Caco-2 (cell line): ENCODE data around the gene ASB16. TPM values are rescaled to one million over a fixed set of nuclear protein-coding genes. Genes with fewer than 3 reads are reported as not detected.

Experiments
- BruUV-seq: library from RNA; stranded (reverse); fragments of 400-500 nt; replicated peaks from 2 replicates; lab custom pipeline; 2021; lab: Mats Ljungman, UMichigan
- CTCF ChIA-PET: fragments of 300-600 bp; sonication (Branson Sonifier 250); formaldehyde crosslinking; loops from one replicate; lab custom pipeline; 2022; ENCODE audit warnings: antibody characterized with exemption; lab: Charles Lee
- POLR2A ChIA-PET: fragments of 300-600 bp; sonication (Branson Sonifier 250); formaldehyde crosslinking; loops from one replicate; lab custom pipeline; 2022; ENCODE audit warnings: antibody characterized with exemption; lab: Charles Lee
- DNase-seq, 2 experiments: peaks; one replicate each; pipeline versions ENCODE4 v3.0.0 to v3.0.0-alpha.2; 2020 to 2022
- H3K27me3 ChIP-seq: replicated peaks from 2 replicates; pipeline ENCODE4 v1.6.0; 2011; ENCODE audit warnings: low read length; ENCODE audit not compliant: control insufficient read depth, insufficient read depth
- H3K36me3 ChIP-seq: 2 replicates; pipeline ENCODE4 v1.5.1; 2011; ENCODE audit warnings: low read length; ENCODE audit not compliant: control insufficient read depth, insufficient read depth
- H3K4me1 ChIP-seq: fragments of 250-450 bp; sonication (Bioruptor Pico); 2 replicates; pipeline ENCODE4 v1.5.1; 2020; ENCODE audit warnings: mild to moderate bottlenecking
- H3K4me3 ChIP-seq: 2 replicates; pipeline ENCODE4 v1.5.1; 2011; ENCODE audit warnings: low read depth, mild to moderate bottlenecking, control low read depth, low read length
- H3K9me3 ChIP-seq: fragments of 250-450 bp; sonication (Bioruptor Pico); 2 replicates; pipeline ENCODE4 v1.5.1; 2020; ENCODE audit warnings: mild to moderate bottlenecking, moderate library complexity
- H3K27ac Mint-ChIP-seq: one replicate; pipeline ENCODE4 v1.8.0; 2022; ENCODE audit warnings: mixed read lengths; ENCODE audit not compliant: unreplicated experiment
- H3K27me3 Mint-ChIP-seq: one replicate; pipeline ENCODE4 v1.8.0; 2022; ENCODE audit warnings: mixed read lengths; ENCODE audit not compliant: insufficient read depth, unreplicated experiment
- H3K36me3 Mint-ChIP-seq: one replicate; pipeline ENCODE4 v1.8.0; 2022; ENCODE audit warnings: mild to moderate bottlenecking, mixed read lengths; ENCODE audit not compliant: insufficient read depth, unreplicated experiment
- H3K4me1 Mint-ChIP-seq: one replicate; pipeline ENCODE4 v1.8.0; 2022; ENCODE audit warnings: low read depth, mixed read lengths; ENCODE audit not compliant: unreplicated experiment
- H3K4me3 Mint-ChIP-seq: one replicate; pipeline ENCODE4 v1.8.0; 2022; ENCODE audit warnings: mild to moderate bottlenecking, moderate library complexity, mixed read lengths; ENCODE audit not compliant: unreplicated experiment
- H3K9me3 Mint-ChIP-seq: one replicate; pipeline ENCODE4 v1.8.0; 2022; ENCODE audit warnings: mixed read lengths; ENCODE audit not compliant: unreplicated experiment
- CTCF ChIP-seq, 2 experiments: fragments of 200-600 bp in 1 of 2; IDR thresholded peaks; 1 replicate in 1 of 2; 2 replicates in 1 of 2; pipeline versions ENCODE4 v1.5.1 to v1.8.0; 2011 to 2022; ENCODE audit warnings: antibody characterized with exemption in 1 of 2, control low read depth in 1 of 2, inconsistent platforms in 1 of 2, low read depth in 1 of 2, low read length in 1 of 2, mild to moderate bottlenecking in 1 of 2, moderate library complexity in 1 of 2; ENCODE audit not compliant: insufficient read depth in 1 of 2, severe bottlenecking in 1 of 2, unreplicated experiment in 1 of 2
- intact Hi-C: fragments of 100-400 bp; cut with micrococcal nuclease; formaldehyde crosslinking; loops from one replicate; pipeline ENCODE4 v1.10.0; 2022; ENCODE audit not compliant: unreplicated experiment
- total RNA-seq: library from RNA; stranded (reverse); gene quantifications from 2 replicates; pipeline ENCODE4 v1.2.3, GENCODE V29; 2022

Gene ASB16
- total RNA-seq, 1 experiment from 2014 or later: not detected

GRCh38 chr17:44170135-44170498 is 387 bp upstream of the ASB16 start:
- BruUV-seq: no TSS peak

GRCh38 chr17:44171931-44172455 is 1.5 kb downstream of the ASB16 start:
- TF ChIP-seq CTCF (IDR thresholded peaks at IDR 0.05; ENCODE audit: insufficient read depth in 1 of 2, low read depth in 1 of 2, low read length in 1 of 2, severe bottlenecking in 1 of 2, unreplicated experiment in 1 of 2): no peak
- Mint-ChIP-seq H3K9me3 (no peaks in the 10 kb centered on the region), H3K27me3 (no peaks in the 10 kb centered on the region), H3K36me3 (peaks cover 25% of the 10 kb centered on the region), H3K4me3 (no peak overlapping the region), H3K27ac (no peak overlapping the region), H3K4me1 (peaks cover 12% of the 10 kb centered on the region)
- H3K4me1 ChIP-seq: peaks cover 18% of the 10 kb centered on the region
- CTCF ChIA-PET: interaction anchor here (1.0 kb wide), 1 partner anchor 14 kb away, joined by 5 read pairs; the partner anchor contains the start of gene TMUB2
- intact Hi-C loops: no loop called here
- POLR2A ChIA-PET: interaction anchor here (0.5 kb wide), 1 partner anchor 106 kb away, joined by 3 read pairs; no protein-coding TSS in a partner anchor
- H3K27me3 ChIP-seq: no peaks in the 10 kb centered on the region
- H3K9me3 ChIP-seq: no peaks in the 10 kb centered on the region
- BruUV-seq: no TSS peak
- no peak overlapping the region for H3K4me3 ChIP-seq
- H3K36me3 ChIP-seq: no peaks in the 10 kb centered on the region
- no peak for DNase-seq

More at GRCh38 chr17:44170135-44170498, 387 bp upstream of the ASB16 start:
- H3K4me1 ChIP-seq: peaks cover 18% of the 10 kb centered on the region
- ChIA-PET CTCF (interaction anchor here (1.0 to 1.6 kb wide), 2 partner anchors 14 to 17 kb away, joined by 3 to 7 read pairs; partner anchors contain the start of gene TMUB2), POLR2A (no interaction called here)
- Mint-ChIP-seq H3K27me3 (no peaks in the 10 kb centered on the region), H3K36me3 (peaks cover 16% of the 10 kb centered on the region), H3K9me3 (no peaks in the 10 kb centered on the region), H3K4me3 (no peak overlapping the region), H3K4me1 (peaks cover 12% of the 10 kb centered on the region), H3K27ac (no peak overlapping the region)
- no peak for TF ChIP-seq CTCF (IDR thresholded peaks at IDR 0.05; ENCODE audit: insufficient read depth in 1 of 2, low read depth in 1 of 2, low read length in 1 of 2, severe bottlenecking in 1 of 2, unreplicated experiment in 1 of 2)
- no peak for DNase-seq
- no peaks in the 10 kb centered on the region for H3K27me3 ChIP-seq
- intact Hi-C loops: no loop called here
- H3K4me3 ChIP-seq: no peak overlapping the region
- H3K36me3 ChIP-seq: no peaks in the 10 kb centered on the region
- H3K9me3 ChIP-seq: no peaks in the 10 kb centered on the region

- intact Hi-C loops: no loop called here
- no peak for TF ChIP-seq CTCF (IDR thresholded peaks at IDR 0.05; ENCODE audit: insufficient read depth in 1 of 2, low read depth in 1 of 2, low read length in 1 of 2, severe bottlenecking in 1 of 2, unreplicated experiment in 1 of 2)
- Mint-ChIP-seq H3K27ac (no peak overlapping the region), H3K27me3 (no peaks in the 10 kb centered on the region), H3K9me3 (no peaks in the 10 kb centered on the region), H3K4me3 (no peak overlapping the region), H3K36me3 (peaks cover 42% of the 10 kb centered on the region), H3K4me1 (no peaks in the 10 kb centered on the region)
- H3K9me3 ChIP-seq: no peaks in the 10 kb centered on the region
- H3K4me1 ChIP-seq: peaks cover 12% of the 10 kb centered on the region
- CTCF ChIA-PET: no interaction called here
- no TSS peak for BruUV-seq
- H3K36me3 ChIP-seq: no peaks in the 10 kb centered on the region
- no peaks in the 10 kb centered on the region for H3K27me3 ChIP-seq
- POLR2A ChIA-PET: no interaction called here
- no peak overlapping the region for H3K4me3 ChIP-seq
- no peak for DNase-seq
These were observed 3.9 kb downstream of the ASB16 start for GRCh38 chr17:44174427-44174826.
